Stimulated activated naive CD8-positive, alpha-beta T cell treated with anti-CD3 and anti-CD28 coated beads, Interleukin-15, Interleukin-2, amounts not matched to agents 100 U/mL and 50 U/mL, for 24 hours (primary cell): Measurements from ENCODE around the gene FAIM2.

Experiments
- ATAC-seq: fragments of 150-1000 bp; cut with Tn5 transposase; one replicate; pipeline ENCODE4 v1.10.0; 2021
- DNase-seq: peaks from one replicate; pipeline ENCODE4 v3.0.0; 2021

FAIM2 gene

DNA sequence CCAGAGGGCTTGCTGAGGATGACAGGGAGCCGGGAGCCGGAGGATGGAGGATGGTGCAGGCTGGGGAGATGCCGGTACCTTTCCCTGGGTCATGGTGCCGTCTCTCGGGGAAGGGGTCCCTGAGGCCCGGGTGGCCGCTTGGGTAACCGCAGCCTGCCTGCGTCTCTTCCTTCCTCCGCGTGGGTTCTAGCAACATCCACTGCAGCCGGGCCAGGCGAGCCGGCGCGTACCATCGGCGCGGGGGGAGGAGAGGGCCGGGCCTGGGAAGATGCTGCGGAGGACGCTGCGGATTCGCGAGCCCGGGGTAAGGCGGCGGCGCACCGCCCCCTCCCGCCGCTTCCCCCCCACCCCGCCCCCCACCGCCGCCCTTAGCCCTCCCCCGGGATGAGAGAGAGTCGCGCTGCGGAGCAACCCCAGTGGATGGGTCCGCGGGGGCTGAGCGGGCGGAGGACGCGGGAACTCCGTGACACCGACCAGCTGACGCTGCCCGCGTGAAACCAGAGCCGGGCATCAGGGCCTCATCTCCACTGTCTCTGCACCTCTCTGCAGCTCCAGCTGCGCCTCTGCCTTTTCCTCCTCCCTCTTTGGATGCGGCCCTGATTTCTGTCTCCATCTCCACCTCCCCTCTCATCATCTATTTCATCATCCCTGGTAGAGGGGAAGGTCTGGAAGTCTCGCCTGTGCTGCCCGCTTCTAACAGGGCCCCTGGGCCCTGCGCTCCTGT, at the start of gene FAIM2:
FAIM2 (minus strand) TSS at position 201 of the 724 bp plus-strand sequence; CDS start at position 93, 108 bp downstream.
- peak; percentile 67 for ATAC-seq
- peak; percentile 59 for DNase-seq

DNA sequence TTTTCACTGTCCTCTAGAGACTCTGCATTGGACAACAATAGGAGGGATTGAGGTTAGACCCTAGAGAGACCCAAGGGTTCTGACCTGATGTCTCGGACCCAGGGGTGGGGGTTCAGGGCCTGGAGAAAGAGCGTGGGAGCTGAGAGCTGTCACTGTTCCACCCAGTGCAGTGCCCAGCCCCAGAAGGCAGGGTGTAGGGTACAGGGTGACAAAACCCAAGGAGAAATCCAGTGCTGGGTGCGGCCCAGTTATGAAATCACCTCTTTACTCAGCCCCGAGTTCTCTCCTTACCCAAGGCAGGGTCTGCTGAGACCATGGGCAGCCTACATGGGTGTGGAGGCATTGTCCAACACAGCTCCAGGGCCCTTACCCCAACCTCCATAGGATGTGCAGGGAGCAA, 49.5 kb upstream of the FAIM2 start:
- DNase-seq = no peak
- ATAC-seq = no peak

DNA sequence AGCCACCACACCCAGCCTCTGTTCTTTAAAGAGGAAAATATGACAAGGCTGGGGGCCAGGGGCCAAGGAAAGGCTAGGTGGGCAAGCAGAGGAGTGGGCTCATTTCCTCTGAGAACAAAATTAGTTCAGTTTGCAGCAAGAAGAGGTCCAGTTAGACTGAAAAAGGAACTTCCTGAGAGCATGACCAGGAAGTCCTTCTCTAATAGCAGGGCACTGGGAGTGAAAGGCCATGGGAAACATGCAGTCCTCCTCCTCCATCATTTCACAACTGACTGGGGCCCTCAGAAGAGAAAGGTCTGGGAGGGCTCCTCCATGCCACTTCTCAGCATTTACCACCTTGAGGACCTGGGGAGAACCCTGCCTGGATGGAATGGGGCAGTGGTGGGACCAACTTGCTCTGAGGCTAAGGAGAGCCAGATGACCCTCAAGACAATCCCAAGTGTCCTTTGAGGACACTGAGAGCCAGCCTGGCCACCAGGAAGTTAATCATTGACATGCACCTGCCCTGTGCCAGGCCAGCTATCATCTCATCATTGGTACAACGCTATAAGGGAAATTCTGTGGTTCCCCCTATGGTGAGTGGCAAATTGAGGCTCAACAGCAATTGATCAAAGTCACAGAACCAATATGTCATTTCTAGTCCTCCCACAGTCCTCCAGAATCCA, 48.8 kb upstream of the FAIM2 start:
- no peak for ATAC-seq
- no peak for DNase-seq

DNA sequence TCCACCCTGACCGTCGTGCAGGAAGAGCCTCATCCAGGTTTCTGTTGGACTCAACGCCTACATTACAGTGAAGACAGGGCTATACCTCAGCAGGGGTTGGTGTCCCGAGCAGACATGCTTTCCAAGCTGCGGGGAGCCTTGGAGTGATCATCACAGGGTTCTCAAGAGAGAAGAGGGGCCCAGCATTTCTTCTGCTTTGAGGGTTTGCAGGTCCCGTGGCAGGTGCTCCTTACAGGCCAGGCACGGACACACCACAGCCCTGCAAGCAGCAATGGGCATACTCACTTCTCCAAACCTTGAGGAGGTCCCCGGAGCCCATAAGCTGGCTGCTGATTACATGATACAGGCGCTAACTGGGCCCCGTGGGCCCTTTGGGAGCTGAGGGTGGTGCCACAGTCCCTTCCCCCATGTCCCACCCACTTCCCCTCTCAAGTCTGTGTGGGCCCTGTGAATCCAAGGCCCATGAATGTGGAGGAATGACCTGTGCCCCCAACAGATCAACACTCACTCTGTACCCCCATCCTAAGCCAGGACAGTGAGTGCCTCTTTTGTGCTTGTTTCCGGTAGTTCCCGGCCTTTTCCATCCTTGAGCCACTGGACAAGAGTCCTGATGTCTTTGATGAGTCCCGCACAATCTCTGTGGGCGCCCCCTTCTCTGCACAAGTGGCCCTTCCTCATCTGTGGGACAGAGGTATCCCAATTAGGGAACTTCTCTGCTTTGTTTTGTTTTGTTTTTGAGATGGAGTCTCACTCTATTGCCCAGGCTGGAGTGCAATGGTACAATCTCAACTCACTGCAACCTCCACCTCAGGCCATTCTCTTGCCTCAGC, 47.9 kb upstream of the FAIM2 start:
- DNase-seq (no peak), ATAC-seq (no peak)

DNA sequence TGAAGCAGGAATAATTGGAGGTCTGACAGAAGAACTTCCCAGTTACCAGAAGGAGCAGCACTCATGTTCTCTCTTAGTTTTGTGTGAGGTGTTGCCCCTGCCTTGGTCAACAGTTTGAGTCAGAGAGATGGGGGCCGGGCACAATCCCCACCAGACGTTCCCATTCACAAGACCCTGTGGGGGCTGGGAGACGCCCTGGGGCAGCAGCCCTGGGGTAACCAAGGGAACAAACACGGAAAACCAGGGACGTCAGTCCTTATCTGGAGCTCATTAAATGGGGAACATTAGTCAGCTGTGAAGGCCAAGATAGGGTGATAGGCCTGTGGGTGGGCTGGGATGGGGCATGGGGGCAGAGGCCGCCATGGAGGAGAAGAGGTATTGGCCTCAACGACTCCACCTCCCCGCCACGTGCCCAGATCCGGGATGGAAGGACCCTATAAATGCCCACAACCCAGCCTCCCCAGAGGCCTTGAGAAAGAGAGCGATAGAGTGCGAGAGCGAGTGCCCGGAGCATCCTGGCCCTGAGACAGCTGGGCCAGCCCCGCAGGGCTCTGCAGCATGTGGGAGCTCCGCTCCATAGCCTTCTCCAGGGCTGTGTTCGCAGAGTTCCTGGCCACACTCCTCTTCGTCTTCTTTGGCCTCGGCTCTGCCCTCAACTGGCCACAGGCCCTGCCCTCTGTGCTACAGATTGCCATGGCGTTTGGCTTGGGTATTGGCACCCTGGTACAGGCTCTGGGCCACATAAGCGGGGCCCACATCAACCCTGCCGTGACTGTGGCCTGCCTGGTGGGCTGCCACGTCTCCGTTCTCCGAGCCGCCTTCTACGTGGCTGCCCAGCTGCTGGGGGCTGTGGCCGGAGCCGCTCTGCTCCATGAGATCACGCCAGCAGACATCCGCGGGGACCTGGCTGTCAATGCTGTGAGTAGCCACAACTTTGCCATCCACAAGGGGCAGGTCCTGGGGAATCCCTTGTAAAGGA, 46.9 kb upstream of the FAIM2 start, which contains the start of gene AQP2:
AQP2 (plus strand) TSS at position 465 of the 979 bp plus-strand sequence; CDS start at position 559, 94 bp downstream.
- no peak for ATAC-seq
- no peak for DNase-seq

DNA sequence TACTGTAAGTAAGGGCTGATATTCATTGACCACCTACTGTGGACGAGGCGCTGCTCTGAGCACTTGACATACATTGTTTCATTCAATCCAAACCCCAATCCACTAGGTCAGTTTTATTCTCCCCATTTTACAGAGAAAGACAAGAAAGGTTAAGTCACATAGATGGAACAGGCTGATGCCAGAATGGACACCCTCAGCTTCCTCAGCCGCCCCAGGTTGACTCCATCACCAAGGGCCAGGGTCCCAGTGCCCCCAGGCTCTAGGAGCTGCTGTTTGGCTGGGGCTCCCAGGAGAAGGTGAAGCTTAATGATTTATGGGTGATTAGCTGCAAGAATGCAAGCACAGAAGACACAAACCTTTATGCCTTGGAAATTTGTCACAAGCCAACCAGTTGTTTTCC, 46.2 kb upstream of the FAIM2 start:
- DNase-seq = no peak

DNA sequence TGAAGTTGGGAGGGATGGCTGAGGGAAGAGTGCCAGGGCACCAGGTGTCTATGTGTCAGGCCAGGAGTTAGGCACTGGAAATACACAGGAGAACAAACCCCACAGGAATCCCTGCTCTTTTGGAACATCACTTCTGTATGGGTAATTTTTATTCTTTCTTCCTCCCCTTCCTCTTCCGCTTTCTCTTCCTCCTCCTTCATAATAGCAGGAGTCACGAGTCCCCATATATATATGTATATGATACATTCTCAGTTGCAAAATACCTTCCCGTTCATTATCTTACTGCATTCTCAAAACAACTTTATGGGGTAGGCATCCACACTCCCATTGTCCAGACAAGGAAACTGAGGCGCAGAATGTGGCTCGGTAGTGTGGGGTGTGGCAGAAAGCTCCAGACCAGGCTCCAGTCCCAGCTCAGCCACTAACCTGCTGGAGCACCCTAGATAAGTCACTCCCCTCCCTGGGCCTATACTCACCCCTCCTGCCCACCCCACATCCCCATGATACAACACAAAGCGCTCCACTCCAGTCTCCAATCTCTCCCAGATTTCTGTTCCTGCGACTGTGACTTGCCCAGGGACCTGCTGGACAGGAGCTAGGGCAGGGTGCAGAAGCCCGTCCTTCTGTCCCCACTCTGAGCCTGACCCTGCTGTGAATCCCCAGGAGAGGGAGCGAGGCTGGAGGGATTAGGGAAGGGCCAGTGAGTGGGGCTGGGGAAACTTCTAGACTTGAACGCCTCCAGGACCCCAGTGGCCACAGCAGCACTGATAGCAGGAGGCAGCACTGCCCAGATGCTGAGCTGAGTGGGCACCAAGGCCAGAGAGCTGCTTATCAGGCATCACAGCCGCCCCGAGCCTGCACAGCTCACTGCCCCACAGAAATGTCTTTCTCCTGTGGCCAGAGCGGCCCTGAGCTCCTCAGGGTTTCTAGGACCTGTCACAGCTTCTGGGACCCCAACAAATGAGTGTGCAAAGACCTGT, 45.5 kb upstream of the FAIM2 start:
- ATAC-seq (no peak), DNase-seq (no peak)

More for the DNA sequence above, 46.2 kb upstream of the FAIM2 start:
- ATAC-seq = no peak

DNA sequence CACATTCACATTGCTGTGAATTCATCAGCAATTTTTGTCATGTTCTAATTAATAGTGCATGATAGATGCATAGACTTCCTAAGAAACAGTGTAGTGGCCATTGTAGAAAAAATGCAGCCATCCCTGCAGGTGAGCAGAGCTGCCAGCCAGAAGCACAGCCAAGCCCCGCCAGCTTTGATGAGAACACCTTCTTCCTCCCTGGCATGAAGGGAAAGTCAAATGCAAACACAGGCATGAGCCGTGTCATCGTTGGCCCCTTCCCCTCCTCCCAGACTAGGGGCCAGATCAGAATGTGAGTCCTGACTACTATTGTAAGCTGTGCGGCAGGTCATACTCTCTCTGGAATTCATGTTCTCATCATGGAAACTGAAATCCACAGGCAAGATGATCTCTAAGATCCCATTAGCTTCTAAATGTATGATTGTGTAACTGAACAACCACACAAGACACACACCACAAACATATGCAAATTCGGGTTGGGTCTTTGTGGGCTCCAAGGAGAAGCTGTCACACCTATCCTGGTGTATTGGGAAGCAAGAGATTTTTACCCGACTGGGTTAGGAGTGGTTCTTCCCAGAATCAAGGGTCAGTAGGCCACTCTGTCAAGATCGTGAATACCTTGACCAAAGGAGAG, 44.0 kb upstream of the FAIM2 start:
- no peak for DNase-seq
- ATAC-seq = no peak

DNA sequence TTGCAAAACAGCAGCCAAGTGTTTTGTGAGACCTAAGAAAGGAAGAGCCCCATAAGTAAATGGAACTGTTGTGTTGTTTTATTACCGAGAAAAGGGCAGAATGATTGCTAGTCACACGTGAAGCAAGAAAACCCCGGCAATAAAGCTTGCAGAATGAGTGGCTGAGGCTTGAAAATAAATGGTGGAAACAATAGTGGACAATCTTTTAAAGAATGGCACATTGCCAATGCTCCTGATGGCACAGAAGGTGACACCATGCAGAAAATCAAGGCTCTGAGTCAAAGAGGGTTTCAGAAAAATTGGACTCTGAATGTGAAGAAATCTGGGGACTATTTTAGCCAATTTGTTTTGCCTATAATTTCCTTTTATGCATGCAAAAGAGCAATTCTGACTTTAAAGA, 42.8 kb upstream of the FAIM2 start:
- ATAC-seq (no peak), DNase-seq (no peak)

DNA sequence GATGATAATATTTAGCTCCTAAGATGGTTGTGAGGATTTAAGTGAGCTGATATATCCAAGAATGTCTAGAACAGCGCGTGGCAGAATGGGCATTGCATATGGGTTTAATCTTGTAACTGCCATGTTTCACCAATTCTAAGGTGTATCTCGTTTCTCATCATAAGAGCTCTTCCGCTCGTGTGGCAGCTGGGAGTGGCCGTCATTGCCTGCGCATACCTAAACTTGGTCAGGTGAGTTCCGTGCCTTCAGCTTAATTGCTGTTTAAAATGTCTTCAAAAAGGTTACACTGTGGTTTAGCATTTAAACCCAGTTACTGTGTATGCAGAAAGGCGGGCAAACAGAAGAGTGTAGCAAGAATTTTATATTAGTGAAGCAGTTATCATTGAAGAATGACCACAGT, 42.4 kb upstream of the FAIM2 start:
- ATAC-seq = no peak
- no peak for DNase-seq

DNA sequence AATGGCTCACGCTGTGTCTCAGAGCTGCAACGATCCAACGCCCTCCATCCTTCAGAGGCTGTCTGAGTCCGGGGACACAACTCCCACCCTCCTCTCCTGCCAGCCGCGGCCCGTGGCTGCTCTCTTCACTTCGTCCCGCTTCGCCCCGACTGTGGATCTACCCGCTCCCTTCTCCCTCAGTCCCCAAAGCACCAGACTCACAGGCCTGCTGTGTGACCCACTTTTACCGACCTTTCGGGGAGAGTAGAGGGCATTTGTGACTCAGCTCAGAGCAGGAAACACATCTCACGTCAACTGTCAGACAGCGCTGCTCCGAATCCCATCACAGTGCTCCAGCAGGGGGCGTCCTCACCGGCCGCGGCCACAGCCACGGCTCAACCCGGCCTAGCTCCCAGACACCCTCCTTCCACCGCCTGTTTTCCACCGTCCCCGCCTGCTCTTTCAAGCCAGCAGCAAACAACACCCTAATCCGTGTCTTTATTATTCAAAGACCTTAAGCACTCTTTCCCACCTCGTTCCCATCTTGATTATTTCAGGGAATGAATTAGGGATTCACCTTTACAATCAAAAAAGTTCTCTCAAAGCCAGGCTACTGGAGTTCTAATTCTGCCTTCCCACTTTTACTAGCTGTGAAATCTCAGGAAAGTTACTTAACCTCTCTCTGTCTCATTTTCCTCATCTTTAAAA, 41.8 kb upstream of the FAIM2 start:
- peak; percentile 99 for ATAC-seq

DNA sequence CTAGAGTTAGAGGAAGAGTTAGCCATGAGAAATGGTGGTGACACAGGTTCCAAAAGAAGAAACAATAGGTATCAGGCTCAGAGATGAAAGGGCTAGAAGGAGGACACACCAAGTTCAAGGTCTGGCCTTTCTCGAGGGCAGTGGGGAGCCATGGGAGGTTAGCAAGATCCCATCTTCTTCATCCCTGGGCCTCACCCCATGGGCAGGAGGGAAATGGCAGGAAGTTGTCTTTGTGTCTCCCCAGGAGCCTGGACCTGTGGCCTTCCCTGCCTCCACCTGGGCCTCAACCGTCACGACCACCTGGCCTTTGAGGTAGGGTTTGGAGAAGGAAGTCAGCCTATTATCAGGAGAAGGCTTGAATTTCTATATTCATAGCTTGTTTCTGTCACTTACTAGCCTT, 41.0 kb upstream of the FAIM2 start:
- ATAC-seq = no peak
- no peak for DNase-seq

More for the DNA sequence above, 41.8 kb upstream of the FAIM2 start:
- peak; percentile 96 for DNase-seq

DNA sequence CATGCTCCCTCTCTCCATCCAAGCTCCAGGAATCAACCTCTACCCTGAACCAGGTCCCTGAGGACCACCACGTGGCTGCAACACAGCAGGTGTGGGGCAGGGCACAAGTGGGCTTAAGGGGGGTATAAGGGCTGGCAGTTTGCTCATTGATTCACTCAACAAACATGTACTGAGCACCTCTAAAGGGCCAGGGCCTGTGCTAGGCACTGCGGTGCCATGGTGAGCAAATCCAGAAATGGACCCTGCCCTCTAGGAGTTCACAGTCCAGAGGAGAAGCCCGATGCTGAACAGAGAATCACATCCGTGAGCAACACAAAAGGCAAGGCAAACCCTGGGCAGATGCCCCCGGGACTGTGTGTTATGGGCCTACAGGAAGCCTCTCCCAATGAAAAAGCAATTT, 40.3 kb upstream of the FAIM2 start:
- DNase-seq (no peak), ATAC-seq (no peak)

DNA sequence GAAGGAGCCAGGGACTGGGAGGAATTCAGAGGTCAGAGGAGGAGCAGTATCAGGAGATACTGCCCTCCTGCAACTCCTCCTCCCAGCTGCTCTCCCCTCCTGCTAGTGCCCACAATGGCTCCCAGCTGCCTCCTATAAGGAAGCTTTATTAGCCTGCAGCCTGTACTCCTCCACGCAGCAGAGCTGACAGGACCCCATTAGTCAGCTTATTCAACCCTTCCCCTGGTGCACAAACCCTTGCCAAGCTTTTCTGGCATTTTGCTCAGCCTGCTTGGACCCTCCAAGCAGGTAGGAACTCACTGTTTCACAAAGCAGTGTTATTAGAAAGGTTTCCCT, 39.9 kb upstream of the FAIM2 start:
- ATAC-seq (no peak), DNase-seq (no peak)

DNA sequence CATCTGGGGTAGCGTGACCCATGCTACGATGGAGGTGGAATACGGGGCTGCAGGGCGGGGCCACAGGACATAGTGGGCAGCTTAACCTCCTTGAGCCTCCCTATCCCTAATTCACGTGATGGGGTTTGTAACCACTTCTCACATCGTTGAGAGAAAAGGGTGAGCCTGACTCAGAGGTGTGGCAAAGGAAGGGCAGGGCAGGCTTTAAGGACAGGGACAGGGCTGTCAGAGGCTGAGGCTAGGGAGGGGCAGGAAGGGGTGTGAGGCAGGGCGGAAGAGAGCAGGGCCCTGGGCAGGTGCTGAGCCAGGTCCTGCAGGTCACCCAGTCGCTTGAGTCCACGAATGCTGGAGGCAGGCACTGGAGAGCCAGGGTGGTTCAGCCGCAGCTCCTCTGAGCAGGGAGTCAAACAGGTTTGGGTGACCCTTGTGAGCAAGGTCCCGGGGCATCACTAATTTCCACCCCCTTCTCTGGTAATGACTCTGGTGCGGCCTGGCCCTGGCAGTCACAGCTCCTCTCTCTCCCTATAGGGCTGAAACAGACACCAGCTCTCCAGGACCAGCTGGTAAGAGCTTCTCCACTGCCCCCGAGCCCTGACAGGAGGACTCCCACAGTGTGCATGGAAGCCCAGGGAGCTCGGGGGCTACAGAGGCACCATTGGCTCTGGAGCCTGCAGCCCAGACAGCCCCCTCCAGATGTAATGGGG, 39.4 kb upstream of the FAIM2 start:
- no peak for ATAC-seq
- no peak for DNase-seq

DNA sequence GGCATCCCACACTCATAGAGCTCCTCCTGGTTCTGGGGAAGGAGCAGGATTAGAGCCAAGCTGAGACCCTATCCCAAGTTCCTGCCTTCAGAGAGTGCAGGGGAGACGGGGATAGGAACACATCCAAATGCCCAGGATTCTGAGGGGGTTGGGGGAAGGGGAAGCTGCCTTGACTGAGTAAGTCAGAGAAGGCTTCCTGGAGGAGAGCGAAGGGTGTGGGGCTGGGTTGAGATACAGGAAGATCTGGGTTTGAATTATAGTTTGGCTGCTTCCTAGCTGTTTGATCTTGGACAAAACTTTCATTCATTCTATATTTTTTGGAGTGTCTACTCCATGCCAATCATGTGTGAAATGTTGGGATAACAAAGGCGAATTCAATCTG, 38.8 kb upstream of the FAIM2 start:
- ATAC-seq (no peak), DNase-seq (no peak)

DNA sequence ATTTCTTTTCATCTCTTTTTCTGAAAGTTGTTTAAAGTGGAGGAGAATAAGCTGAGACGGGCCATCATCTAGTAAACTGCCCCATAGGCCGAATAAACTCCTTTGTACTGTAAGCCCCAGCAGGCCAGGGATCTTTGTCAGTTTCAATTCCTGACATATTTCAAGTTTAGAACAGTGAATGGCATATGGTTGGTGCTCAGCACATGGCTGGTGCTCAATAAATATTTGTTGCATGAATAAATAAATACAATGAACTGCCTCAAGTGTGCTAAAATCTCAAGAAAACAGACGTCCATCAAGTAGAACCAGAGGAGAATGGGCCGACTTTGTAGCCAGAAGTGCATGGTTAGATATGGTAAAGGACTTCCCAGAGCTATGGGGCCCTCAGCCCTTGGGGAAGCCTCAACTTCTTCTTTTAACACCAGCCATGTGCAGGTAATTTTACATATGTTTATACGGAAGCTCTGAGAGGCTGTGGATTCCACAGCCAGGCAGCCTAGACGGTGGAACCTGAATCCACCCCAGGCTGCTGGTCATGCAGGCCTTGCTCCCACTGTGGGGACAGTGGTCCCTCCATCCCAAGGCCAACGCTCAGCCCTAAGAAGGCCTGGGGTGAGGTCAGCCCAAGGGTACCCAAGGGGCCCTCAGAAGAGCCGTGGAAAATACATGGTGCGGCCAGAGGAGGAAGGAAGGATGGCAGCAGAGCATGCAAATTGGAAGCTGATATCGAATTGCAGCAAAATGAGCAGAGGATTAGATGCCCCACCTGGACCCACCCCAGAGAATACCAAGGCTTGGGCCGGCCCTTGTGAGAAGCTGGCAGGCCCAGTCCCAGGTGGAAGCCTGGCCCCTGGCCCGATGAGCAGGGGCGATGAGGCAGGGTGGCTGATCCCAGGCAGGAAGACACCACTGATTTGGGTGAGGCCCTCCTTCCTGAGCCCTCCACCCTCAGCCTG, 38.1 kb upstream of the FAIM2 start:
- DNase-seq (no peak), ATAC-seq (no peak)

DNA sequence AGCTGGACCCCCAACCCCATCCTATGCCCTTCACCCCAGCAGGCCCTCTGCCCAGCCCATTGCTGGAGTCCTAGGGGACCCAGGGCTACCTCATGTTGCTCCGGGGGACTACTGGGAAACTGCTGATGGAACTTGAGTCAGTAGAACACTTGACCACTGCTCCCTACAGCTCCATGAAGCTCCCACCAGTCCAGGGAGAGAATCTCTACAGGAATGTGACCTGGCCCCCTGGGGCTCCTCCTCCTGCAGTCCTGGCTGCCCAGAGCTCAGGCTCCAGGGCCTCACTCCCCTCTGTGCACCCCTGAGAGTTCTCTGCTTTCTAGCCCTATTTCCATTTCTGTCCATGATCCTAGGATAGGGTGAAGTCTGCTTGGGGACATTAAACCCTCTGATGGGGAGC, 36.0 kb upstream of the FAIM2 start:
- ATAC-seq = no peak
- no peak for DNase-seq
